ACHN (cell line): ENCODE results near the gene NHEJ1.

Source experiments
- DNase-seq: peaks from one replicate; pipeline ENCODE4 v3.0.0-alpha.2; 2015
- in situ Hi-C: cut with HindIII; loops from 2 replicates; pipeline ENCODE4 v1.10.0; 2017; ENCODE audit warnings: low sequenced_read_pairs, low pct_ligation_motif_present, low pct_unique_long_range_greater_than_20kb

Gene NHEJ1

DNA sequence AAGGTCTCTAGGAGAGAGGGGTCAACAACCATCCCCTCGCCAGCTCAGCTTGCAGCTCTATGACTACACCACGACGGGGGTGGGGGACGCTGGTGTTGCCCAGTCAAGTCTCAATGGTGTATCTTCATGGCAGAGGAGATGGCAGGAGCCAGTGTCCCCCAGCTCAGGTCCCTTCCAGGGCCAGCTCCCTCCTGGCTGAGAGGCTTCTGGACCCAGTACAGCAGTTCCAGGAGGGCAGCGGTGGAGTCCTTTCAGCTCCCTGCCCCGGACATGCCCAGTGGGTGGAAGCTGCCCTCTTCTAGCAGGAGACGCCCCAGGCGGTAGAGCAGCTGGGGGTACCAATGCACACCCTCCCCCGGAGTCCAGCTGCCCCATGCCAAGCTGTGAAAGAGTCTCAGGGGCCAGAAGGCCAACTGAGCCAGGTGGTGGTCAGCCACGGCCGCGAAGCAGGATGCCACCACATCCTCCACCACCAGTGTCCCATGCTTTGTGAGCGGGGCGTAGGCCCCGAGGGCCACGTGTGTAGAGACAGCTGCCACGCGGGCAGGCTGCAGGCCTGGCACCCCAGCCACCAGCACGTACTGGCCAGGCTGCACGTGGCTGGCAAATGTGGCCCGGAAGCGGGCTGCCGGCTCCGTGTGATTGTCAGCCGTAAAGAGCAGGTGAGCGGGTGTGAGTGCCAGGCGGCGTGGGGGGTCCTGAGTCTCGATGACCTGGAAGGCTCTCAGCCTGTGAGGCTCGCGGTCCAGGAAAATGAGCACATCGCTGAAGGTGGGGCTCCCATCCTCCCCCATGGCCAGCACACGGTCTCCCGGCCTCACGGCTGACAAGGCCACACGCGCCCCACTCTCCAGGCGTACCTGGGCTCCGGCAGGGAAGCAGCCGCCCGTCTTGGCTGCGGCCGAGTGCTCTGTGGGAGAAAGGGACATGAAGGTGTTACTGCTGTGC lies 105.4 kb downstream of the NHEJ1 start:
- in situ Hi-C loops: no loop called here
- DNase-seq: no peak

- DNase-seq: no peak
- in situ Hi-C loops: no loop called here
Measured at GRCh38 chr2:219049282-219049681, 111.3 kb downstream of the NHEJ1 start.

- DNase-seq: peak; percentile 60
- in situ Hi-C loops: no loop called here
Measured at GRCh38 chr2:219045937-219046550, 114.6 kb downstream of the NHEJ1 start.

DNA sequence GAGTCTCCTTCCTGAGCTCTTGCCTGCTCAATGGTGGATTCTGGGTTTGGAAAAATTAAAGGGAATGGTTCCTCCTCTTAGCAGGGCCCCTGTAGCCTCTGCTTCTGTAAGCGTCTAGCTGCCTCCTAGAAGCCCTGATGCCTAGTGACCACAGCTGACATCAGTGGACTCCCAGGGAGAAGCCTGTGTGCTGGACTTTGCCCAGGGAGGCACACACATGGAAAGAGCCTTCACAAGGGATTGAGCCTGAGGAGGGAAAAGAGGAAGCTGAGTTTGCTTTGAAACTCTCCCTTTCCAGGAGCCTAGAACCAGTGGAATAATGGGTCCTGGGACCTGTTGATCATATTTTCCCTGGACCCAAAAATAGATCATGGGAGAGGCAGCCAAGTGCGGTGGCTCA lies 117.9 kb downstream of the NHEJ1 start:
- DNase-seq: no peak
- in situ Hi-C loops: no loop called here

DNA sequence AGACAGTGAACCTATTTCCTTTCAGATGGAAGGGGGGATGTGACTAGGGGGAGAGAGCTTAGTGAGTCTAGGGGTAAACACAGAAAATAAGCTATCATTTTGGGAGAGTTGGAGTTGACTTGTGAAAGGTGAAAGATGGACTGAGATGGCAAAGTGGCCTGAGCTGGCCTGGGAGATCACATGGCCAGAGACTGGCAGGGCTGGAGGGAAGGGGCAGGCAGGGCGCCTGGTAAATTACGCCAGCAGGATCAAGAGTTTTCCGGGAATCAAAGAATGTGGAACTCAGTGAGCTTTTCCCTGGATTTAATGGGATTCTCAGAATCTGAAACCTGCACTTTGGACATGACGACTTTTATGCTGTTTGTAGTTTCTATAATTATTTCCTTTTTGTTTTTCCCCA lies 118.5 kb downstream of the NHEJ1 start:
- in situ Hi-C loops: no loop called here

DNA sequence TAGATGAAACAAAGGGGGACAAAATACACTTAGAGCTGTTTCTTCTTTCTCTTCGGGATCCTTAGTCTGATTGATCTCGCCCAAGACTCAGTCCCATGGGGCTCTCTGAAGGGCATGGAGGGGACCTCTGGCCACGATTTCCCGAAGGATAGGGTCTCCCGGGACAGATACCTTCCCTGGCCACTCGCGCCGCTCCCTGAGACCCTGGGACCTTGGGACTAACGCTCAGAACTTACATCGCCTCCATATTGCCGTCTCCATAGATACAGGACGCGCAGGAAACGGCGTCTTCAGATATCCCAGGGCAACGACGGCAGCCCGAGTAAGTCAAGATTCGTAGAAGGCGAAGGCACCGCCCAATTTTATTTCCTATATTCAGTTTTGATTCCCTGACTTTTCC lies 119.4 kb downstream of the NHEJ1 start, which contains the start of gene CFAP65:
CFAP65 (minus strand) TSS at position 265 of the 400 bp plus-strand sequence. CDS start 2,468 bp downstream, outside the sequence.
- peak; percentile 59 for DNase-seq
- in situ Hi-C loops: no loop called here

More for the DNA sequence above, 118.5 kb downstream of the NHEJ1 start:
- DNase-seq: no peak

GRCh38 chr2:219038600-219038999 lies 122.0 kb downstream of the NHEJ1 start:
- in situ Hi-C loops: no loop called here

DNA sequence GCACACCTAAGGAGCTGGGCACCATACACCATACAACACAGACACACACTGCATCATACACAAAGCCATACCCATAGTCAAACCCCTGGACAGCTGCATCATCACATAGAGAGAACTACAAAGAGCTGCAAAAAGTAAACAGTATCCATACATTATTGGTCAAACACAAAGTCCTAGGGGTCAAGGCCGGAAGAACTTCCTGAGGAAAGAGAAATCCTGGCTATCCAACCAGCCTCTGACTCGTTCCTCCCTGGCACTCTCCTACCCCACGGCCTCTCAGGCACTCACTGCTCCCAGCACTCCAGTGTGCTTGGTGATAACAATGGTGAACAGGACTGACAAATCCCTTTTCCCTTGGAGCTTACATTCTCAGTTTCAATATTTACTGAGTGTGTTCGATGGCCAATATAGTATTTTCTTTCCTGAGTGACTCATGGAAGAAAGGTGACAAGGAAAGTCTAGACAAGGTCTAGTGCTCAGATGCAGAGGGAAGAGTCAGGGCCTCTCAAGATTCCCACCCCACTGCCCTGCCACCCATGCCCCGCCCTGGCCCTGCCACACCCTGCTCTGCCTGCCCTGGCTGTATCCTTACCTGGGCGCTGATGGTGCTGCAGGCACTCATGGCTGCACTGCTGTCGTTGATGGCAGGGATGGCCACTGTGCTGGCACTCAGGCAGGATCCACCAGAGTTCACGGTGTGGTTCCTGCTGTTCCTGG lies 122.7 kb downstream of the NHEJ1 start:
- no peak for DNase-seq
- in situ Hi-C loops: no loop called here

More at GRCh38 chr2:219038600-219038999, 122.0 kb downstream of the NHEJ1 start:
- DNase-seq: no peak

DNA sequence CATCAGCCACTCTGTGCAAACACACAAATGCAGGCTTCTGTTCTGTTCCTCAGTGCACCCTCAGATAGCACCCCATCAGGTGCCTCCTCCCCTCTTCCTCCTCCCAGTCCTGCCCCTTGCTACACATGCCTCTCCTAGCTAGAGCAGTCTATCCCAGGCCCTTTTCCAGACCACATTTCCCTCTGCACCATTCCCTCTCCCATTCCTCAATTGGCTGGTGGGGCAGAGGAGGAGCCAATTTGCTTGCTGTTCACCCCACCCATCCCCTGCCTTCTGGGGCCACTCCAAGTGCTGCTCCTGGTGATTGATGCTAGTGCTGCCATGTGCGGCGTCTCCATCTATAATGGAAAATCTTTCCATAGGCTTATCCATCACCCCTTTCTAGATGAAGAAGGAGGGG lies 124.7 kb downstream of the NHEJ1 start:
- in situ Hi-C loops: no loop called here
- no peak for DNase-seq

GRCh38 chr2:219034823-219035222 lies 125.8 kb downstream of the NHEJ1 start:
- in situ Hi-C loops: no loop called here
- no peak for DNase-seq

- in situ Hi-C loops: no loop called here
- DNase-seq: no peak
Measured at GRCh38 chr2:219032051-219032745, 128.4 kb downstream of the NHEJ1 start.

DNA sequence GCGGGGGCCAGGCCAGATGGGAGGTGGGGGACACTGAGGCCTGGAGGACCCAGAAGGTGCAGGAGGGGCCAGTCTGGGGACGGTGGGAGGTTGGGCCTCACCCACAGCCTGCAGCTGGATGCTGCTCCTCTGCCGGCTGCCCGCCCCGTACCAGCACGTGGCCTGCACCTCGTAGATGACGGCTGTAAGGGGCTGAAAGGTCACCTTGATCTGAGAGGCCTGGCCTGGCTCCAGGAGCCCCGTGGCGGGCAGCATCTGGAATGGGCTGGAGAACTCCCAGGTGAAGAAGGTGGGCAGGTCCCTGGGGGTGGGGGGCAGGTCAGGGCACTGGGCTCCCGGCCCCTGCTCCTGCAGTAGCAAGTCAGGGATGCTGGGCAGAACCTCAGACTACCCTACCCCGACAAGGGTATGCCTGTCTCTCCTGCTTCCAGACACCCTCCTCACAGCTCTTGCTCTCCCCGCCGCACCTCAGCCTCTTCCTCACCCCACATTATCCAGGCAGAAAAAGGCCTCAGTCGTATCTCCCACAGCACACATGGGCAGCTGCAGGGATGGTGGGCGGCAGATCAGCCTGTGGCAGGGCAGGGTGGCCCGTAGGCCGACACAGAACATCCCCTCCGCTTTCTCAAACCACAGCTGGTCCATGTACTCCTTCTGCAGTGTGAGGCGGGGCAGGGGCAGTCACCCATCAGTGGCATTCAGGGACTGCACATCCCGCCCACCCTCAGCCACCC lies 129.4 kb downstream of the NHEJ1 start:
- in situ Hi-C loops: no loop called here
- DNase-seq: no peak

DNA sequence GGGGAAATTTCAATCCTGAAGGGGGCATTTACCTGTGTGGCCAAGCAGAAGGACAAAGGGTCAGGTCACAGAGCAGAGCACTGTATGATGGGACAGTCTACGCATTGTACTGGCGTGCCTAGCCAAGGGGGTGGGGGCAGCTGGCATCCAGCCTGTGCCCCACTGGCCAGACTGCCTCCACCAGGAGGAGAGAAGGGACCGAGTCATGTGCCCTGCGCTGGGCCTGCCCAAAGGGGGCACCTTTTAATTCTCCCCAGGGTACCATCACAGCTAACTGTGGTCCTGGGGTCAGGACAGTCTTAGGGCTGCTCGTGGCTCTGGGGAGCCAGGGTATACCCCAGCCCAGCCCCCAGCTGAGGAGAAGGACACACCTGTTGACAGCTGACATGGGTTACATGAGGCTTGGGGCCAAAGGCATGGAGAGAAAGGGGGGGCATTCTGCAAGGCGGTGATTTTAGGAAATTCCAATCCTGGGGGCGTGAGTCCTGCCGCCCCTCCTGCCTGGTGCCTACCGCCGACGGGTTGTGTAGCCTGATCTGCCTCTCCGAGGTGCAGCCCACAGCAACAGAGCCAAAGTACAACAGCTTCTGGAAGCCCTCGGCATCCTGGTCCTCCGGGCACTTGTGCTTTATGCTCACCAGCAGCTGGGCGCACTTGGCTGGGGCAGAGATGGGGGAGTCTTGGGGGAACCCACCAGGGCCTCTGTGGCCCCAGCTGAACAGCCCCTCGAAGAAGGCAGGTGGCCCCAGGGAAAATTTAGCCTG lies 130.3 kb downstream of the NHEJ1 start:
- DNase-seq: no peak
- in situ Hi-C loops: no loop called here

DNA sequence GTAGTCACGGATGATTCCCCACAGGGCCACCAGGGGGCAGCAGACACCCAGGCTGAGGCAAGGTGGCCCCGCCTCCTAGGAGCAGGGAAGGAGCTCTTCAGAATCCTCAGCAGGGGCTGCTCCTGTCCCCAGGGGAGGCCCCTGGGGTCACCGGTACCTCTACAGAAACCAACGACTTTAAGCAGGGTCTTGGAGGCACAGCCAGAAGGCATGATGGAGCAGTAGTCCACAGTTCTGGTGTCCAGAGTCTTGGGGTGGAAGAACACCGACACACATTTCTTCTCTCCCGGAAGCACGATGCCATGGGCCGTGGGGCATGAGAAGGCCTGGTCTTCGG lies 130.8 kb downstream of the NHEJ1 start:
- DNase-seq: peak; percentile 81
- in situ Hi-C loops: no loop called here

DNA sequence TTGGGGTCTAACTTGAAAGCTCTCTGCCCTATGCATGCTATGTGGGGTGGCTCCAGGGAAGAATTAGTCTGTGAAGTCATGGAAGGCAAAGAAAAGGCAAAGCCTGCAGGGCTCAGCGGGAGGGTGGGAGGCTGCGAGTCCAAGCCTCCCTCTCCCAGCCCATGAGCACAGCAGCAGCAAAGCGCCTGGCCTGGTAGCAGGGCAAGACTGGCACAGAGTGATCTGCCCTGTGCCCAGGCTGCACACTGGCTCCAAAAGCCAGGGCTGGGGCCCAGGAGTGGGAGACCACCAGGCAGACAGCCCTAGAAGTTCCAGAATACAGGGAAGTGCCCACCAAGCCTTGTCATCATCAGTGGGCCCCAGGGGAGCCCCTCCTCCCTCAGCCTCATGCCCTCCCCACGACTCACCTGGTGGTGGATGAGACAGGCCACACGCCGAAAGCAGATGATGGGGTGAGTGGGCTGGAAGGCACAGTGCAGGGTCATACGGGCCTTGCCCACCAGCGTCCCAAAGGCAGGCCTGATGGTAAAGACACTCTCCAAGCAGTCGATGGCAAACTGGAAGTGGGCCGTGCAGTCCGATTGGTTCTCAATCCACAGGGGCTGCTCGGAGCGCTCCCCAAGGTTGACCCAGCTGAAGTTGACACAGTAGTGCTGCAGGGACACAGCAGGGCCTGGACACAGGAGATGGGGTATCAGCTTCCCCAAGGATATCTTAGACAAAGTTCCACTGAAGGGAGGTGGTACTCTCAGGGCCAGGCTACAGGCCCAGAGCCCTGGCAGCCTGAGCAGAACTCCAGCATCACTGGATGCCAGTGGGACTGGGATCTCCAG lies 131.4 kb downstream of the NHEJ1 start:
- DNase-seq: no peak
- in situ Hi-C loops: no loop called here

- in situ Hi-C loops: no loop called here
Measured at GRCh38 chr2:219028141-219028540, 132.5 kb downstream of the NHEJ1 start.

More at GRCh38 chr2:219028141-219028540, 132.5 kb downstream of the NHEJ1 start:
- no peak for DNase-seq
